ENCODE results near the gene KCNAB1.

KCNAB1 gene

GRCh38 chr3:156201411-156202405, 81.3 kb downstream of the KCNAB1 start:
- Histone ChIP-seq H3K9me3 (ENCODE audit: low read length) (no peaks in the 10 kb centered on the region), H3K4me1 (ENCODE audit: insufficient read depth, low read length, severe bottlenecking) (no peaks in the 10 kb centered on the region), H2AFZ (ENCODE audit: low read length) (no peak overlapping the region), H3F3A (ENCODE audit: insufficient read depth, low read length) (no peaks in the 10 kb centered on the region), H3K9ac (ENCODE audit: low read length) (no peak overlapping the region), H3K27me3 (ENCODE audit: insufficient read depth, low read length) (peaks cover 5% of the 10 kb centered on the region; the same call in 1 of the 2 replicates), H3K4me2 (ENCODE audit: low read length) (no peak overlapping the region), H3K9me2 (ENCODE audit: low read depth, low read length) (no peaks in the 10 kb centered on the region), H3K27ac (ENCODE audit: low read depth, low read length, poor library complexity, severe bottlenecking) (no peak overlapping the region), H3K79me2 (ENCODE audit: insufficient read depth, low read length) (no peaks in the 10 kb centered on the region), H3K4me3 (ENCODE audit: low read depth, low read length, poor library complexity, severe bottlenecking) (no peak overlapping the region), H3K36me3 (ENCODE audit: insufficient read depth, low read length) (no peaks in the 10 kb centered on the region), H4K20me1 (ENCODE audit: insufficient read depth, low read length) (no peaks in the 10 kb centered on the region)
- no peak for TF ChIP-seq EZH2 (IDR thresholded peaks at IDR 0.05; ENCODE audit: borderline replicate concordance, low read length)
- TF ChIP-seq, protein P1, sequence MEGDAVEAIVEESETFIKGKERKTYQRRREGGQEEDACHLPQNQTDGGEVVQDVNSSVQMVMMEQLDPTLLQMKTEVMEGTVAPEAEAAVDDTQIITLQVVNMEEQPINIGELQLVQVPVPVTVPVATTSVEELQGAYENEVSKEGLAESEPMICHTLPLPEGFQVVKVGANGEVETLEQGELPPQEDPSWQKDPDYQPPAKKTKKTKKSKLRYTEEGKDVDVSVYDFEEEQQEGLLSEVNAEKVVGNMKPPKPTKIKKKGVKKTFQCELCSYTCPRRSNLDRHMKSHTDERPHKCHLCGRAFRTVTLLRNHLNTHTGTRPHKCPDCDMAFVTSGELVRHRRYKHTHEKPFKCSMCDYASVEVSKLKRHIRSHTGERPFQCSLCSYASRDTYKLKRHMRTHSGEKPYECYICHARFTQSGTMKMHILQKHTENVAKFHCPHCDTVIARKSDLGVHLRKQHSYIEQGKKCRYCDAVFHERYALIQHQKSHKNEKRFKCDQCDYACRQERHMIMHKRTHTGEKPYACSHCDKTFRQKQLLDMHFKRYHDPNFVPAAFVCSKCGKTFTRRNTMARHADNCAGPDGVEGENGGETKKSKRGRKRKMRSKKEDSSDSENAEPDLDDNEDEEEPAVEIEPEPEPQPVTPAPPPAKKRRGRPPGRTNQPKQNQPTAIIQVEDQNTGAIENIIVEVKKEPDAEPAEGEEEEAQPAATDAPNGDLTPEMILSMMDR (IDR thresholded peaks at IDR 0.05; ENCODE audit: low read length), result no peak

GRCh38 chr3:156206157-156206556, 85.8 kb downstream of the KCNAB1 start:
- Histone ChIP-seq H2AFZ (ENCODE audit: low read length) (no peak overlapping the region), H3K79me2 (ENCODE audit: insufficient read depth, low read length) (no peaks in the 10 kb centered on the region), H3K9me2 (ENCODE audit: low read depth, low read length) (no peaks in the 10 kb centered on the region), H3K9me3 (ENCODE audit: low read length) (no peaks in the 10 kb centered on the region), H4K20me1 (ENCODE audit: insufficient read depth, low read length) (no peaks in the 10 kb centered on the region), H3K27me3 (ENCODE audit: insufficient read depth, low read length) (peaks cover 5% of the 10 kb centered on the region; the same call in 1 of the 2 replicates), H3K36me3 (ENCODE audit: insufficient read depth, low read length) (no peaks in the 10 kb centered on the region), H3K4me1 (ENCODE audit: insufficient read depth, low read length, severe bottlenecking) (no peaks in the 10 kb centered on the region), H3K4me2 (ENCODE audit: low read length) (no peak overlapping the region), H3K9ac (ENCODE audit: low read length) (no peak overlapping the region), H3F3A (ENCODE audit: insufficient read depth, low read length) (no peaks in the 10 kb centered on the region), H3K4me3 (ENCODE audit: low read depth, low read length, poor library complexity, severe bottlenecking) (no peak overlapping the region), H3K27ac (ENCODE audit: low read depth, low read length, poor library complexity, severe bottlenecking) (no peak overlapping the region)
- TF ChIP-seq EZH2 (IDR thresholded peaks at IDR 0.05; ENCODE audit: borderline replicate concordance, low read length), result no peak
- TF ChIP-seq, protein P1 (IDR thresholded peaks at IDR 0.05; ENCODE audit: low read length), result no peak

GRCh38 chr3:156207802-156208685, 87.7 kb downstream of the KCNAB1 start:
- Histone ChIP-seq H3K4me1 (ENCODE audit: insufficient read depth, low read length, severe bottlenecking) (no peaks in the 10 kb centered on the region), H3F3A (ENCODE audit: insufficient read depth, low read length) (no peaks in the 10 kb centered on the region), H3K9me2 (ENCODE audit: low read depth, low read length) (no peaks in the 10 kb centered on the region), H3K27me3 (ENCODE audit: insufficient read depth, low read length) (no peaks in the 10 kb centered on the region), H2AFZ (ENCODE audit: low read length) (no peak overlapping the region), H3K27ac (ENCODE audit: low read depth, low read length, poor library complexity, severe bottlenecking) (no peak overlapping the region), H3K9ac (ENCODE audit: low read length) (no peak overlapping the region), H4K20me1 (ENCODE audit: insufficient read depth, low read length) (no peaks in the 10 kb centered on the region), H3K4me3 (ENCODE audit: low read depth, low read length, poor library complexity, severe bottlenecking) (no peak overlapping the region), H3K36me3 (ENCODE audit: insufficient read depth, low read length) (no peaks in the 10 kb centered on the region), H3K9me3 (ENCODE audit: low read length) (no peaks in the 10 kb centered on the region), H3K79me2 (ENCODE audit: insufficient read depth, low read length) (no peaks in the 10 kb centered on the region), H3K4me2 (ENCODE audit: low read length) (no peak overlapping the region)
- TF ChIP-seq, protein P1 (IDR thresholded peaks at IDR 0.05; ENCODE audit: low read length), result no peak
- no peak for TF ChIP-seq EZH2 (IDR thresholded peaks at IDR 0.05; ENCODE audit: borderline replicate concordance, low read length)
